Activated CD8-positive, alpha-beta T cell treated with anti-CD3 and anti-CD28 coated beads for 36 hours (primary cell): Measurements from ENCODE around the gene ZNF628. TPM values are rescaled to one million over a fixed set of nuclear protein-coding genes. Genes with fewer than 3 reads are reported as not detected.

Experiments
- ATAC-seq: fragments of 200-7000 bp; cut with Tn5 transposase; one replicate; pipeline ENCODE4 v1.10.0; 2021; ENCODE audit warnings: mild to moderate bottlenecking, moderate library complexity
- CTCF ChIA-PET: fragments of 350-600 bp; sonication (Branson Sonifier 250); formaldehyde crosslinking; loops from one replicate; lab custom pipeline; 2021; ENCODE audit warnings: antibody characterized with exemption; lab: Charles Lee
- POLR2A ChIA-PET: fragments of 350-600 bp; sonication (Branson Sonifier 250); formaldehyde crosslinking; loops from one replicate; lab custom pipeline; 2021; ENCODE audit warnings: antibody characterized with exemption; lab: Charles Lee
- DNase-seq: peaks from one replicate; pipeline ENCODE4 v3.0.0-alpha.2; 2020
- H3K27ac Mint-ChIP-seq: one replicate; pipeline ENCODE4 v1.8.0; 2021; ENCODE audit warnings: mild to moderate bottlenecking, mixed read lengths
- H3K27me3 Mint-ChIP-seq: one replicate; pipeline ENCODE4 v1.8.0; 2021; ENCODE audit warnings: mixed read lengths
- H3K36me3 Mint-ChIP-seq: one replicate; pipeline ENCODE4 v1.8.0; 2021; ENCODE audit warnings: low read depth, mixed read lengths
- H3K4me1 Mint-ChIP-seq: one replicate; pipeline ENCODE4 v1.8.0; 2021; ENCODE audit warnings: low read depth, mixed read lengths
- H3K4me3 Mint-ChIP-seq: one replicate; pipeline ENCODE4 v1.8.0; 2021; ENCODE audit warnings: mild to moderate bottlenecking, moderate library complexity, mixed read lengths
- H3K9me3 Mint-ChIP-seq: one replicate; pipeline ENCODE4 v1.8.0; 2021; ENCODE audit warnings: mixed read lengths
- intact Hi-C: fragments of 100-400 bp; cut with micrococcal nuclease; formaldehyde crosslinking; loops from one replicate; pipeline ENCODE4 v1.10.0; 2022
- total RNA-seq, 2 experiments: library from RNA; stranded (reverse); gene quantifications; one replicate each; pipeline ENCODE4 v1.2.3, GENCODE V29; 2021
- TF ChIP-seq, protein P1 (sequence below): fragments of 200-600 bp; IDR thresholded peaks from one replicate; pipeline ENCODE4 v1.8.0; 2022; ENCODE audit warnings: antibody characterized with exemption, mild to moderate bottlenecking

ZNF628 gene
- total RNA-seq, 2 experiments from 2014 or later: 8.4 to 8.6 TPM

DNA sequence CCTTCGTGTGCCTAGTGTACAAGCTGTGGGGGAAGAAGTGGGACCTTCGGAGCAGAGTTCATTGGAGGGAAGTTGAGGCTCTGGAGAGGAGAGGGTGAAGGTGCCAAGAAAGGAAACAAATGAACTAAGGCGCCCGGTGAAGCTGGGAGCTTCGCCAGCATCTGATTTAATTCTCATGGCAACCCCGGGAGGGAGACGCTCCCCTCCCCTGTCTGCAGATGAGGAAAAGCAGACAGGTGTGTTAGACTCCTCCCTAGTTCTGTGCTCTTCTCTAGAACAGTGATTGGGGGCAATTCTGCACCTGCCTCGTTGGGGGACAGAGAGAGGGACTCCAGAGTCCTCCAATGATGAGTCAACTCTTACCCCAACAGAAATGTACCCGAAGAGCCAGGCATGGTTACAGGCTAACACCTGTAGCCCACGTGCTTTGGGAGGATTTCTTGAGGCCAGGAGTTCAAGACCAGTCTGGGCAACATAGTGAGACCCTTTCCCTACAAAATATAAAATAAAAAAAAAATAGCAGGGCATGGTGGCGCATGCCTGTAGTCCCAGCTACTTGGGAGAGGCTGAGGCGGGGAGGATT, 16.0 kb downstream of the ZNF628 start:
- no peak overlapping the region for H3K4me3 Mint-ChIP-seq
- ATAC-seq (no peak), DNase-seq (no peak)
- TF ChIP-seq, protein P1, sequence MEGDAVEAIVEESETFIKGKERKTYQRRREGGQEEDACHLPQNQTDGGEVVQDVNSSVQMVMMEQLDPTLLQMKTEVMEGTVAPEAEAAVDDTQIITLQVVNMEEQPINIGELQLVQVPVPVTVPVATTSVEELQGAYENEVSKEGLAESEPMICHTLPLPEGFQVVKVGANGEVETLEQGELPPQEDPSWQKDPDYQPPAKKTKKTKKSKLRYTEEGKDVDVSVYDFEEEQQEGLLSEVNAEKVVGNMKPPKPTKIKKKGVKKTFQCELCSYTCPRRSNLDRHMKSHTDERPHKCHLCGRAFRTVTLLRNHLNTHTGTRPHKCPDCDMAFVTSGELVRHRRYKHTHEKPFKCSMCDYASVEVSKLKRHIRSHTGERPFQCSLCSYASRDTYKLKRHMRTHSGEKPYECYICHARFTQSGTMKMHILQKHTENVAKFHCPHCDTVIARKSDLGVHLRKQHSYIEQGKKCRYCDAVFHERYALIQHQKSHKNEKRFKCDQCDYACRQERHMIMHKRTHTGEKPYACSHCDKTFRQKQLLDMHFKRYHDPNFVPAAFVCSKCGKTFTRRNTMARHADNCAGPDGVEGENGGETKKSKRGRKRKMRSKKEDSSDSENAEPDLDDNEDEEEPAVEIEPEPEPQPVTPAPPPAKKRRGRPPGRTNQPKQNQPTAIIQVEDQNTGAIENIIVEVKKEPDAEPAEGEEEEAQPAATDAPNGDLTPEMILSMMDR: no peak
- ChIA-PET CTCF (interaction anchor here (1.4 to 3.4 kb wide), 2 partner anchors 11 to 39 kb away, joined by 3 to 17 read pairs; no protein-coding TSS in a partner anchor), POLR2A (interaction anchor here (0.6 to 0.9 kb wide), 2 partner anchors 8 to 402 kb away, joined by 3 read pairs; partner anchors contain the start of gene NAT14)
- intact Hi-C loops: no loop called here
- H3K36me3 Mint-ChIP-seq: no peaks in the 10 kb centered on the region
- peaks cover 6% of the 10 kb centered on the region for H3K27me3 Mint-ChIP-seq
- no peak overlapping the region for H3K27ac Mint-ChIP-seq
- peaks cover 8% of the 10 kb centered on the region for H3K4me1 Mint-ChIP-seq
- H3K9me3 Mint-ChIP-seq: no peaks in the 10 kb centered on the region

DNA sequence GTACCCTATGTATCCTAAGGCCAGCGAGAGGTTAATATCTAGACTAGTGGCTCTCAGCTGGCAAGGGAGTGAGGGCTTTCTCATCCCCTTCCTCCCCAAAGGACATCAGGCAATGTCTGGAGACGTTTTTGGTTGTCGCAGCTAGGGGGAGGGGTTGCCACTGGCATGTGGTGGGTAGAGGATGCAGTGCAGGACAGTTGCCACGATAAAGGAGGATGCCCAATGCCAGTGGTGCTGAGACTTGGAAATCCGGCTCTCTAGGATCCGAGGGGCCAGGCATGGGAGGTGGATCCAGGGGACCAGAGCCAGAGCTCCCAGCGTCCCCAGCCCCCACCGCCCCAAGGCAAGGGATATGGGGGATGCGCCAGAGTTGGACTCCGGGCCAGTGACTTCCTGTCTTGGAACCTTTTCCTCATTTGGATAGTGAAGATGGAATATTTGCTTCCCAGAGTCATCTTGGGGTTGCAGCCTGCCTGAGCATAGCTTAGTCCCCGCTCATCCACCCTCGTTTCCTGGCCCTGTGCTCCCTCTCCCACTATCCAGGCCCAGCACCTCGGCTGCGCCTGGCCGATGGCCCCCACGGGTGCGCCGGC, 16.7 kb downstream of the ZNF628 start:
- TF ChIP-seq, protein P1: no peak
- Mint-ChIP-seq H3K27ac (no peak overlapping the region), H3K9me3 (no peaks in the 10 kb centered on the region), H3K4me1 (peaks cover 3% of the 10 kb centered on the region), H3K4me3 (no peak overlapping the region), H3K27me3 (peaks cover 6% of the 10 kb centered on the region), H3K36me3 (no peaks in the 10 kb centered on the region)
- ChIA-PET CTCF (interaction anchor here (2.5 to 3.4 kb wide), 2 partner anchors 11 to 25 kb away, joined by 8 to 17 read pairs; no protein-coding TSS in a partner anchor), POLR2A (interaction anchor here (0.6 to 0.9 kb wide), 2 partner anchors 8 to 403 kb away, joined by 3 read pairs; partner anchors contain the start of gene NAT14)
- no peak for ATAC-seq
- intact Hi-C loops: no loop called here
- no peak for DNase-seq

DNA sequence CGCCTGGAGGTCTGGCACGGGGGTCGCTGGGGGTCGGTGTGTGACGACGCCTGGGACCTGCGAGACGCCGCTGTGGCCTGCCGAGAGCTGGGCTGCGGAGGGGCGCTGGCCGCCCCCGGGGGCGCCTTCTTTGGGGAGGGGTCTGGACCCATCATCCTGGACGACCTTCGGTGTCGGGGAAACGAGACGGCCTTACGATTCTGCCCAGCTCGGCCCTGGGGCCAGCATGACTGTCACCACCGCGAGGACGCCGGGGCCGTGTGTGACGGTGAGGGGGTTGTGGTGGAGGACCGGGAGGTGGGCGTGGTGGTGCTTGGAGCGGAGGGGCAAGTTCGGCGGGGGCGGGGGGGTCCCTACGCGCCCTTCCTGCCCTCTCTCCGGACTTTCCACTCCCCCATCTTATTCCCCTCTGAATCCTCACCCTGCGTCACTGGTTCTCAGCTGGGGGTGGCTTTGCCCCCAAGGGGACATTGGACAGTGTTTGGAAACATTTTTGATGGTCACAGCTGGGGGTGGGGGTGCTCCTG, 17.3 kb downstream of the ZNF628 start:
- intact Hi-C loops: no loop called here
- ATAC-seq: no peak
- no peak for DNase-seq
- POLR2A ChIA-PET: interaction anchor here (1.9 kb wide), 1 partner anchor 8 kb away, joined by 8 read pairs; the partner anchor contains the start of gene NAT14
- Mint-ChIP-seq H3K9me3 (no peaks in the 10 kb centered on the region), H3K36me3 (no peaks in the 10 kb centered on the region), H3K27me3 (peaks cover 6% of the 10 kb centered on the region), H3K27ac (no peak overlapping the region), H3K4me1 (peaks cover 2% of the 10 kb centered on the region), H3K4me3 (no peak overlapping the region)
- TF ChIP-seq, protein P1: no peak
- CTCF ChIA-PET: interaction anchor here (2.5 to 3.4 kb wide), 2 partner anchors 10 to 26 kb away, joined by 8 to 17 read pairs; no protein-coding TSS in a partner anchor

DNA sequence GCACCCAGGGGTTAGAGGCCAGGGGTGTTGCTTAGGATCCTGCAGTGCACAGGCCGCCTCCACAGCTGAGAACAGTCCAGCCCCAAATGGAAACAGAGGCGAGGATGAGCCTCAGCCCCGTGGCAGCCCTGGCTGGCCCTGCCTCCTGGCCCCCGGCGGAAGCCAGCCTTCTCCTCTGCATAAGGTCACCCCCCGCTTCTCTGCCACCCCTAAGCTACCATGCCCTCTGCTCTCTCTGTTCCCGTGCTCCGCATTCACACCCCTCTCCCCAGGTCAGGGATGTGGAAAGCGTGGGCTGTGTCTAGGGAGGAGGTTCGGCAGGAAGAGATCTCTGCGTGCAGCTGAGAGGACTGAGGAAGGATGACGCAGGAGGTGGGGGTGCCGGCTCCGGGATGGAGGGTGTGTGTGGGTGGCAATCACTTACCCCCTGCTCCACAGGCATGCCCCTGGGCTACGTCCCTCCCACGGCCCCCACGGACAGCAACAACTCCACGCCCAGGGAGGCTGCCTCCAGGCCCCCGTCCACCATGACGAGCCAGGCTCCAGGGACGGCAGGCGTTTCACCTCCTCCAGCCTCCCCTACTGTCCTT, 17.9 kb downstream of the ZNF628 start:
- TF ChIP-seq, protein P1: no peak
- Mint-ChIP-seq H3K4me1 (peaks cover 2% of the 10 kb centered on the region), H3K9me3 (no peaks in the 10 kb centered on the region), H3K27me3 (peaks cover 6% of the 10 kb centered on the region), H3K36me3 (no peaks in the 10 kb centered on the region), H3K4me3 (peak overlapping the region; percentile 50), H3K27ac (no peak overlapping the region)
- ATAC-seq (peak; percentile 60), DNase-seq (peak; percentile 34)
- ChIA-PET POLR2A (interaction anchor here (1.2 to 1.9 kb wide), 2 partner anchors 9 to 11 kb away, joined by 3 to 8 read pairs; partner anchors contain the start of gene NAT14), CTCF (interaction anchor here (2.5 to 3.4 kb wide), 2 partner anchors 9 to 26 kb away, joined by 8 to 17 read pairs; no protein-coding TSS in a partner anchor)
- intact Hi-C loops: no loop called here
